ENCODE measurements around the gene SLC43A3.

Gene SLC43A3

DNA sequence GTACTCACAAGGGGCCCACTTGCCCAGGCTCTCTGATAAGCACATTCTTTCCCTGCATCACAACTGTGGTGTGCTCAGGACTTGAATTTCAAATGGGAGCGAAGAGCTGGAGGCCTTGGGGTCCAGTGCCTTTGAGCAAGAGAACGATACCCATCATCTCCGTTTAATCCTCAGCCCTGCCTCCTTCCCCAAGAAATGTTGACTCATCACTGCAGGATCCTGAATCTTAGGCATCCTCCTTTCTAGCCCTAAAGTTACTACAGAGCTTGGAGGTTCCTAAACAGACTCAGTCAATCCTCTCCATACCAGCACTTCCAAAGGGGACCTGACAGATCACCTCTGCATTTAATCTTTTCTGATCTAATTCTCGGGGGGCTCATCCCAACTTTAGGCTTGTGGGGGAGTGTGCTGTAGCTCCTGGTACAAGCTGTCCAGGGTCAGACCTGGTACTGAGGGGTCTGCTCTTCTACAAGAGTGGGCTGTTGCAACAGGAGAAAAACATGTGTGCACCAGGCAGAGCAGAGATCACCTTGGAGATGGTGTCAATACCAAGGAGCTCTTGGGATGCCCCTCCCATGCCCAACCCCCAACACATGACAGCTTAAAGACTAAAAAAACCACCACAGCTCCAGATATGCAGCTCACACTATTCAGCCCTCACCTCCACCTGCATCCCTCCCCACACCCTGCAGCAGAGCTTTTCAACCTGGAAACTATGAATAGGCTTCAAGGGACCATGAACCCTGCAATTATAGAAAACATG is 32.5 kb downstream of the SLC43A3 start:
- TF ChIP-seq, protein P1, sequence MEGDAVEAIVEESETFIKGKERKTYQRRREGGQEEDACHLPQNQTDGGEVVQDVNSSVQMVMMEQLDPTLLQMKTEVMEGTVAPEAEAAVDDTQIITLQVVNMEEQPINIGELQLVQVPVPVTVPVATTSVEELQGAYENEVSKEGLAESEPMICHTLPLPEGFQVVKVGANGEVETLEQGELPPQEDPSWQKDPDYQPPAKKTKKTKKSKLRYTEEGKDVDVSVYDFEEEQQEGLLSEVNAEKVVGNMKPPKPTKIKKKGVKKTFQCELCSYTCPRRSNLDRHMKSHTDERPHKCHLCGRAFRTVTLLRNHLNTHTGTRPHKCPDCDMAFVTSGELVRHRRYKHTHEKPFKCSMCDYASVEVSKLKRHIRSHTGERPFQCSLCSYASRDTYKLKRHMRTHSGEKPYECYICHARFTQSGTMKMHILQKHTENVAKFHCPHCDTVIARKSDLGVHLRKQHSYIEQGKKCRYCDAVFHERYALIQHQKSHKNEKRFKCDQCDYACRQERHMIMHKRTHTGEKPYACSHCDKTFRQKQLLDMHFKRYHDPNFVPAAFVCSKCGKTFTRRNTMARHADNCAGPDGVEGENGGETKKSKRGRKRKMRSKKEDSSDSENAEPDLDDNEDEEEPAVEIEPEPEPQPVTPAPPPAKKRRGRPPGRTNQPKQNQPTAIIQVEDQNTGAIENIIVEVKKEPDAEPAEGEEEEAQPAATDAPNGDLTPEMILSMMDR (IDR thresholded peaks at IDR 0.05; ENCODE audit: low read depth, low read length), result no peak
- no peak for DNase-seq (ENCODE audit: low read depth in 2 of 2)
- H3K4me3 ChIP-seq (replicated peaks in 1 of 2; ENCODE audit: low read depth in 2 of 2, low read length in 2 of 2), result no peak overlapping the region

DNA sequence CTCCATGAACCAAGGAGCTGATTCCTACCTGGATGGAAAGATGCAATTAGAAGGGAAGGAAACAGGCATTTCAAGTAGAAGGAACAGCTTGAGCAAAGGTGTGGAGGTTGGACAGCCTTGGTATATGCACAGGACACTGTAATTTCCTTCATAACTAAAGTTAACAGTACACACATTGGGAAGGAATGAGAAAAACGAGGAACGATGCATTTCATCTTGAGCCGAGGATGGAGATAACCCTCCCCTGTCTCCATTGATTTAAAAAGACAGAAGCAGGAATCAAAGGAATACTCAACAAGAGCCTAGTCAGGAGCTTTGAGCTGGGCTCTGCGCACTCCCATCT is 34.2 kb downstream of the SLC43A3 start:
- H3K4me3 ChIP-seq (replicated peaks in 1 of 2; ENCODE audit: low read depth in 2 of 2, low read length in 2 of 2), result no peak overlapping the region
- no peak for DNase-seq (ENCODE audit: low read depth in 2 of 2)
- TF ChIP-seq, protein P1 (IDR thresholded peaks at IDR 0.05; ENCODE audit: low read depth, low read length), result no peak

DNA sequence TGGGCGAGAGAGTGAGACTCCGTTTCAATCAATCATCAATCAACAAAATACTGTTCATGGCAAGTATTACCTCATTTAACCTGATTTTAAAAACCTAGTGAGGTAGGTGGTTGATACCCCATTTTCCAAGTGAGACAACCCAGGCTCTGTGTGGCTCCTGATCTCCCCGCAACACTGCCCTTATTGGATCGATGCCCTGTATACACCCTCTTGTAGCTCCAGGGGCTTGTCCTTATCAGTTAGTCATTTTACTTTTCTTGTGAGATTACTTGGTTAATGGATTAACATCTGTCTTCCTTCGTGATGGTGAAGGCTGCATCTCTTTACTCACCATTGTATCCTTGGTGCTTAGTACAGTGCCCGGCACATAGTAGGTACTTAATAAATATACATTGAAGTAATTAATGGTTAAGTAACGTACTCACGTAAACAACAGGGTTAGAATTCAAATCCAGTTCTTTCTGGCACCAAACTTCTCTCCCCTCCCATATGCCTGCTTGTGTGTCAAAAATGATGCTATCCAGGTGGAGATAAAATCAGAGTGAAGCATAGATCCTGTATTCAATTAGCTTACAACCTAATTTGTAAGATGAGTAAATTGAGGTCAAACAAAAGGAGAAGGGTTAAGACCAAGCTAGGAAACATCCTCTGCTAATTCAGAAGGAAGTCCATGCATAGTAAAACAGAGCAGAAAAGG is 34.7 kb downstream of the SLC43A3 start:
- no peak for DNase-seq (ENCODE audit: low read depth in 2 of 2)
- H3K4me3 ChIP-seq (replicated peaks in 1 of 2; ENCODE audit: low read depth in 2 of 2, low read length in 2 of 2), result no peak overlapping the region
- TF ChIP-seq, protein P1 (IDR thresholded peaks at IDR 0.05; ENCODE audit: low read depth, low read length), result no peak

DNA sequence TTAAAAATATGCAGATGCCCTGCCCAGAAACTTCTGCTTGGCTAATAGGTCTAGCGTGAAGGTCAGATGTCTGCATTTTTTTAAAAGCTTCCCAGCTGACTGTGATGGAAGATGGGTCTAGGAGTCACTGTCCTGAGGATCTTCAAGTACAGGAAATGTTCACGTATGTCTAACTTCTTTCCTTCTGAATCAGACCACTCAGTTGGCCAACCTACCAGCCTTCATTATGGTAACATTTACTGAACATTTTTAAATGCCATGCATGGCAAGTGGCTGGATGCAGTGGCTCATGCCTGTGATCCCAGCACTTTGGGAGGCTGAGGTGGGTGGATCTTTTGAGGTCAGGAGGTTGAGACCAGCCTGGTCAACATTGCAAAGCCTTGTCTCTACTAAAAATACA is 35.4 kb downstream of the SLC43A3 start:
- TF ChIP-seq, protein P1 (IDR thresholded peaks at IDR 0.05; ENCODE audit: low read depth, low read length), result no peak
- H3K4me3 ChIP-seq (replicated peaks in 1 of 2; ENCODE audit: low read depth in 2 of 2, low read length in 2 of 2), result no peak overlapping the region
- DNase-seq (ENCODE audit: low read depth in 2 of 2), result peak in 1 of 2 donors; percentile 10

DNA sequence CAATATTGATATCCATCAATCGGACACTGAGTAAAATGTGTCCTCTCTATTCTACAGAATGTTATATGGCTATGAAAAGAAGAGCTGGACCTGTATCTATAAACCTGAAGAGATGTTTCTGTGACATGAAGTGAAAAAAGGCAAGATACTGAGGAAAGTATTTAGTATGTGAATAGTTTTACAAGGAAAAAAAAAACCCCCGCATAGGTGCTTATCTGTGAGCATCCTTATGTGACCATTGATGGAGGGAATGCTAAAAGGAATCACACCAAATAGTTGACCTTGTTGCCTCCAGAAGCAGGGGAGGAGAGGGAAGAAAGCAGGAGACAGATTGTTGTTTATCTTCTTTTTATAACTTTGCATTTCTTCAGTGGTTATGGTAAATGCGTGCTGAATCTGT is 35.8 kb downstream of the SLC43A3 start:
- DNase-seq (ENCODE audit: low read depth in 2 of 2), result no peak
- no peak overlapping the region for H3K4me3 ChIP-seq (replicated peaks in 1 of 2; ENCODE audit: low read depth in 2 of 2, low read length in 2 of 2)
- TF ChIP-seq, protein P1 (IDR thresholded peaks at IDR 0.05; ENCODE audit: low read depth, low read length), result no peak

DNA sequence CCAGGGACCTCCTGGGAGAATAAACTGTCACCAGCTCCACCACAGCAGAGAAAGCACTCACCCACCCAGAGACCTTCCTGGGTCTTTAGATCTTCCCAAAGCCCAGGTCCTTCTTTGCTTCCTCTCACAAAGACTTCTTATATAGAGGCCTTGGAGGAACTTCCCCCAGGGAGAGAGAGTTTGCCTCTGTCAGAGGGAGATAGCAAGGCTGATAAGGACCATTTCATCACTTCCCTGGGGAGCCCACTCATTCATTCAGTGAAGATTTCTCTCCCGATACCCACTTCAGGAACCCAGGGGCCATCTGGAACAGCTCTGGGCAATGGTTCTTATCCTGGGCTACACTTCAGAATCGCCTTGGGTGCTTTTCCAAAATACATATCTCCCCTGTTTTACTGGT is 36.4 kb downstream of the SLC43A3 start, which contains the start of gene PRG2:
TSS of gene PRG2 (minus strand) at position 116 of the 400 bp plus-strand sequence. CDS start 706 bp downstream, outside the sequence.
- no peak within 1 kb of the TSS for H3K4me3 ChIP-seq (replicated peaks in 1 of 2; ENCODE audit: low read depth in 2 of 2, low read length in 2 of 2)
- DNase-seq (ENCODE audit: low read depth in 2 of 2), result no peak
- TF ChIP-seq, protein P1 (IDR thresholded peaks at IDR 0.05; ENCODE audit: low read depth, low read length), result no peak

Measured in cardiac fibroblast (primary cell).